Measurements from ENCODE around the gene SORCS3.

Gene SORCS3

DNA sequence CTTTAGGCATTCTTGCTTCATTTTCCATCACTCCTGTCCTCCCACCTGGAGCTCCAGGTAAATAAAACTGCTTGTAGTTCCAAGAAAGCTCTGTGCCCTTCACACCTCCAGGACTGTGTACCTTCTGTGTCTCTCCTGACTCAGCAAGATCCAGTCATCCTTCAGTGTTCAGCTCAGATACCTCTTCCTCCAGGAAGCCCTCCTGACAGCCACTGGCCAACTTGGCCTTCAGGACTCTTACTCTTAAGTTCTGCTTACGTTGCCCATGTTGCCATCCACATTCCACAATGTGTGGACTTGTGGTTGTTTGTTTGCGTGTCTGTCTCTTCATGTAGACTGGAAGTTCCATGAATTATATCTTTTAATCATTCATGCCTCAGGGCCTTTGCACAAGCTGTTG is 48.0 kb downstream of the SORCS3 start:
- TF ChIP-seq EZH2 (IDR thresholded peaks at IDR 0.05; ENCODE audit: borderline replicate concordance, low read depth, low read length, severe bottlenecking), result no peak
- TF ChIP-seq, protein P1, sequence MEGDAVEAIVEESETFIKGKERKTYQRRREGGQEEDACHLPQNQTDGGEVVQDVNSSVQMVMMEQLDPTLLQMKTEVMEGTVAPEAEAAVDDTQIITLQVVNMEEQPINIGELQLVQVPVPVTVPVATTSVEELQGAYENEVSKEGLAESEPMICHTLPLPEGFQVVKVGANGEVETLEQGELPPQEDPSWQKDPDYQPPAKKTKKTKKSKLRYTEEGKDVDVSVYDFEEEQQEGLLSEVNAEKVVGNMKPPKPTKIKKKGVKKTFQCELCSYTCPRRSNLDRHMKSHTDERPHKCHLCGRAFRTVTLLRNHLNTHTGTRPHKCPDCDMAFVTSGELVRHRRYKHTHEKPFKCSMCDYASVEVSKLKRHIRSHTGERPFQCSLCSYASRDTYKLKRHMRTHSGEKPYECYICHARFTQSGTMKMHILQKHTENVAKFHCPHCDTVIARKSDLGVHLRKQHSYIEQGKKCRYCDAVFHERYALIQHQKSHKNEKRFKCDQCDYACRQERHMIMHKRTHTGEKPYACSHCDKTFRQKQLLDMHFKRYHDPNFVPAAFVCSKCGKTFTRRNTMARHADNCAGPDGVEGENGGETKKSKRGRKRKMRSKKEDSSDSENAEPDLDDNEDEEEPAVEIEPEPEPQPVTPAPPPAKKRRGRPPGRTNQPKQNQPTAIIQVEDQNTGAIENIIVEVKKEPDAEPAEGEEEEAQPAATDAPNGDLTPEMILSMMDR (IDR thresholded peaks at IDR 0.05; ENCODE audit: borderline replicate concordance, extremely low read depth, low read length, poor library complexity, severe bottlenecking), result no peak
- no peak overlapping the region for H3K4me2 ChIP-seq (ENCODE audit: insufficient read depth, low read length)
- no peak for ATAC-seq (ENCODE audit: insufficient read depth, low read depth)

DNA sequence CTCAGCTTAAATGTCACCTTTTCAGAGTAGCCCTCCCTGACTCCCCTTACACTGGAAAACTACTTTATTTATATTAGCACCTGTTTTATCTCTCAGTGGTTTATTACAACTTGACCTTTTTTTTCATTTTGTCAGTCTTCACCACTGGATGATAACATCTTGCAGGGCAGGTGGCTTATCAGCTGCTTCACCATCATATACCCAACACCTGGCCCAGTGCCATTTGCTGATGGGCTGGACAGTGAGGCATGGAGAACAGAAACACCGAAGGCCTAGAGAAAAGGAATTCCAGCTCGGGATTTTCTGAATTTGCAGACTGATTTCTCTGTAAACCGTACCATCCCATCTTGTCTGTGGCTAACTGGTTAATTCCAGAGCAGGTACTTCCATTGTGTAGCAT is 48.5 kb downstream of the SORCS3 start:
- no peaks in the 10 kb centered on the region for H3K27me3 ChIP-seq (ENCODE audit: insufficient read depth, low read length, poor library complexity)
- no peak for ATAC-seq (ENCODE audit: insufficient read depth, low read depth)
- H3K4me1 ChIP-seq (ENCODE audit: insufficient read depth, low read length), result no peaks in the 10 kb centered on the region
- TF ChIP-seq EZH2 (IDR thresholded peaks at IDR 0.05; ENCODE audit: borderline replicate concordance, low read depth, low read length, severe bottlenecking), result no peak
- TF ChIP-seq, protein P1 (IDR thresholded peaks at IDR 0.05; ENCODE audit: borderline replicate concordance, extremely low read depth, low read length, poor library complexity, severe bottlenecking), result no peak
- no peaks in the 10 kb centered on the region for H3K9me3 ChIP-seq (ENCODE audit: insufficient read depth, low read length, severe bottlenecking)
- H3K4me2 ChIP-seq (ENCODE audit: insufficient read depth, low read length), result no peak overlapping the region
- H3K4me3 ChIP-seq (ENCODE audit: low read depth in 1 of 2, low read length in 2 of 2), result no peak overlapping the region
- H3K36me3 ChIP-seq (ENCODE audit: insufficient read depth, low read length), result no peaks in the 10 kb centered on the region
- no peak overlapping the region for H3K9ac ChIP-seq (ENCODE audit: low read depth, low read length)
- DNase-seq, result no peak
- no peaks in the 10 kb centered on the region for H3K79me2 ChIP-seq (ENCODE audit: insufficient read depth, low read length)
- no peaks in the 10 kb centered on the region for H4K20me1 ChIP-seq (ENCODE audit: insufficient read depth, low read length)
- H3K27ac ChIP-seq (ENCODE audit: low read length), result no peak overlapping the region
- H2AFZ ChIP-seq (ENCODE audit: low read depth, low read length), result no peak overlapping the region

More for the DNA sequence above, 48.0 kb downstream of the SORCS3 start:
- Histone ChIP-seq H3K36me3 (ENCODE audit: insufficient read depth, low read length) (no peaks in the 10 kb centered on the region), H3K27me3 (ENCODE audit: insufficient read depth, low read length, poor library complexity) (no peaks in the 10 kb centered on the region), H3K4me3 (ENCODE audit: low read depth in 1 of 2, low read length in 2 of 2) (no peak overlapping the region), H4K20me1 (ENCODE audit: insufficient read depth, low read length) (no peaks in the 10 kb centered on the region), H3K27ac (ENCODE audit: low read length) (no peak overlapping the region), H3K4me1 (ENCODE audit: insufficient read depth, low read length) (no peaks in the 10 kb centered on the region), H3K9ac (ENCODE audit: low read depth, low read length) (no peak overlapping the region), H3K9me3 (ENCODE audit: insufficient read depth, low read length, severe bottlenecking) (no peaks in the 10 kb centered on the region), H2AFZ (ENCODE audit: low read depth, low read length) (no peak overlapping the region), H3K79me2 (ENCODE audit: insufficient read depth, low read length) (no peaks in the 10 kb centered on the region)
- no peak for DNase-seq

DNA sequence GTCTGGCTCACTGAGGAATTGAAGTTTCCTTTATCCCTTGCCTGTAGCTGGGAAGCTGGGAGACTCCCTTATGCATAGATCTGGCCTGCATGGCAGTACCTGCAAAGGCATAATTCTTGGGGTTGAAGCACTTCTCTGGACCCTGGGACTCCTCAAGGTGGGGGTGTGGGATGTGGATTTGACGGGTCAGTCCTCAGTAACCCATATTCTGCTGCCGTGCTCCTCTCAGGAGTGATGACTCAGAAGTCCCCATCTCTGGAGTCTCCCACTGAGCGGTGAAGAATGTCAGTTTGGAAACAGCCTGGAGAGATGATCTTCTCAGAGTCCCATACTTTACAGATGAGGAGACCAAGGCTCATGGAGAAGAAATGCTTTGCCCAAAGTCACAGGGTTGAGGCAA is 49.0 kb downstream of the SORCS3 start:
- no peak overlapping the region for H2AFZ ChIP-seq (ENCODE audit: low read depth, low read length)
- no peaks in the 10 kb centered on the region for H3K79me2 ChIP-seq (ENCODE audit: insufficient read depth, low read length)
- H3K27ac ChIP-seq (ENCODE audit: low read length), result no peak overlapping the region
- H3K9me3 ChIP-seq (ENCODE audit: insufficient read depth, low read length, severe bottlenecking), result no peaks in the 10 kb centered on the region
- no peaks in the 10 kb centered on the region for H3K27me3 ChIP-seq (ENCODE audit: insufficient read depth, low read length, poor library complexity)
- no peaks in the 10 kb centered on the region for H4K20me1 ChIP-seq (ENCODE audit: insufficient read depth, low read length)
- H3K4me2 ChIP-seq (ENCODE audit: insufficient read depth, low read length), result no peak overlapping the region
- H3K36me3 ChIP-seq (ENCODE audit: insufficient read depth, low read length), result no peaks in the 10 kb centered on the region
- no peak overlapping the region for H3K4me3 ChIP-seq (ENCODE audit: low read depth in 1 of 2, low read length in 2 of 2)
- H3K9ac ChIP-seq (ENCODE audit: low read depth, low read length), result no peak overlapping the region
- TF ChIP-seq, protein P1 (IDR thresholded peaks at IDR 0.05; ENCODE audit: borderline replicate concordance, extremely low read depth, low read length, poor library complexity, severe bottlenecking), result no peak
- TF ChIP-seq EZH2 (IDR thresholded peaks at IDR 0.05; ENCODE audit: borderline replicate concordance, low read depth, low read length, severe bottlenecking), result no peak
- ATAC-seq (ENCODE audit: insufficient read depth, low read depth), result no peak
- no peak for DNase-seq
- H3K4me1 ChIP-seq (ENCODE audit: insufficient read depth, low read length), result no peaks in the 10 kb centered on the region

DNA sequence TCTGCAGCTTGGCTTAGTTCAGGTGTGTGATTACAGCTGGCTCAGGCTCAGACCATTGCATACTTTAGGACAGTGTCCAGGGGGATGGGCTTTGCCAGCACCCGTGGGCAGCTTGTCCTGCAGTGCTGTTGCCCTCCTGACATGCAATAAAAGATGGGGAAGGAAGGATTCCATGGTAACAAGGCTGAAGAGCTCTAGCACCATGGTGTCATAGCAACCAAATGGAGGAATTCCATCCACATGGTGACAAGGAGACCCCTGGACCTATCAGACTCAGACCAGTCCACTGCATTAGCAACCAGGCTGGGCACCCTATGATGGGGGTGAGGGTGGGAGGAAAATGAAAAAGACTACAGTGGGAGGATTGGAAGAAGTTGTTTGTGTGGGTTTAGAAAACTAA is 49.9 kb downstream of the SORCS3 start:
- no peaks in the 10 kb centered on the region for H4K20me1 ChIP-seq (ENCODE audit: insufficient read depth, low read length)

More for the DNA sequence above, 49.9 kb downstream of the SORCS3 start:
- H3K4me2 ChIP-seq (ENCODE audit: insufficient read depth, low read length), result no peak overlapping the region
- no peaks in the 10 kb centered on the region for H3K79me2 ChIP-seq (ENCODE audit: insufficient read depth, low read length)
- no peak overlapping the region for H3K27ac ChIP-seq (ENCODE audit: low read length)
- no peaks in the 10 kb centered on the region for H3K36me3 ChIP-seq (ENCODE audit: insufficient read depth, low read length)
- no peak for DNase-seq
- no peak overlapping the region for H3K9ac ChIP-seq (ENCODE audit: low read depth, low read length)
- no peak overlapping the region for H2AFZ ChIP-seq (ENCODE audit: low read depth, low read length)
- no peak for ATAC-seq (ENCODE audit: insufficient read depth, low read depth)
- H3K27me3 ChIP-seq (ENCODE audit: insufficient read depth, low read length, poor library complexity), result no peaks in the 10 kb centered on the region
- no peaks in the 10 kb centered on the region for H3K4me1 ChIP-seq (ENCODE audit: insufficient read depth, low read length)
- no peaks in the 10 kb centered on the region for H3K9me3 ChIP-seq (ENCODE audit: insufficient read depth, low read length, severe bottlenecking)
- TF ChIP-seq, protein P1 (IDR thresholded peaks at IDR 0.05; ENCODE audit: borderline replicate concordance, extremely low read depth, low read length, poor library complexity, severe bottlenecking), result no peak
- TF ChIP-seq EZH2 (IDR thresholded peaks at IDR 0.05; ENCODE audit: borderline replicate concordance, low read depth, low read length, severe bottlenecking), result no peak
- H3K4me3 ChIP-seq (ENCODE audit: low read depth in 1 of 2, low read length in 2 of 2), result no peak overlapping the region
